Esophagus (tissue), 2 donors: ENCODE measurements around the gene EXOC1L. TPM values are rescaled to one million over a fixed set of nuclear protein-coding genes. Genes with fewer than 3 reads are reported as not detected.

Experiments
- H3K27ac ChIP-seq, 2 donors: one replicate each; pipeline ENCODE4 v1.5.1; 2013; ENCODE audit warnings: low read depth in 2 of 2, mild to moderate bottlenecking in 2 of 2, inconsistent platforms in 1 of 2, low read length in 1 of 2, moderate library complexity in 1 of 2
- H3K27me3 ChIP-seq, 2 donors: one replicate each; pipeline ENCODE4 v1.6.1; 2013; ENCODE audit warnings: low read length in 2 of 2, control low read depth in 1 of 2, mild to moderate bottlenecking in 1 of 2; ENCODE audit not compliant: insufficient read depth in 2 of 2, control insufficient read depth in 1 of 2
- H3K36me3 ChIP-seq, 2 donors: one replicate each; pipeline ENCODE4 v1.6.1; 2013; ENCODE audit warnings: low read length in 1 of 2; ENCODE audit not compliant: control insufficient read depth in 2 of 2, insufficient read depth in 2 of 2
- H3K4me1 ChIP-seq, 2 donors: one replicate each; pipeline ENCODE4 v1.6.1; 2013; ENCODE audit warnings: low read length in 1 of 2; ENCODE audit not compliant: control insufficient read depth in 2 of 2, insufficient read depth in 2 of 2
- H3K4me3 ChIP-seq, 2 donors: one replicate each; pipeline ENCODE4 v1.5.1; 2013; ENCODE audit warnings: low read length in 2 of 2, mild to moderate bottlenecking in 2 of 2, low read depth in 1 of 2, moderate library complexity in 1 of 2
- H3K9me3 ChIP-seq, 2 donors: one replicate each; pipeline ENCODE4 v1.6.1; 2013; ENCODE audit warnings: mild to moderate bottlenecking in 2 of 2, low read depth in 1 of 2, low read length in 1 of 2, moderate library complexity in 1 of 2; ENCODE audit not compliant: control insufficient read depth in 2 of 2, insufficient read depth in 1 of 2
- WGBS, 2 donors: extraction: QIAGEN DNeasy Blood & Tissue Kit; methylation state at CpG; one replicate each; pipeline ENCODE4 v1.1.7; 2013; 5-methylcytosine and 5-hydroxymethylcytosine counted together
- polyA plus RNA-seq, 2 donors: library from polyadenylated mRNA; stranded (reverse); fragments of 200-250 nt; gene quantifications; one replicate each; pipeline ENCODE4 v1.2.3, GENCODE V29; 2013
- donor health status: healthy with polysubstance abuse.
- donor health status: Bipolar disorder and iron deficiency.

EXOC1L gene
- polyA plus RNA-seq, 2 donors = not detected

GRCh38 chr4:55851885-55852284 is 32.3 kb downstream of the EXOC1L start:
- Histone ChIP-seq H3K4me1 (no peaks in the 10 kb centered on the region), H3K9me3 (no peaks in the 10 kb centered on the region), H3K4me3 (no peak overlapping the region), H3K27ac (peak overlapping the region; percentile 83 to 84), H3K36me3 (no peaks in the 10 kb centered on the region), H3K27me3 (no peaks in the 10 kb centered on the region)
- WGBS, 2 donors = 32 to 37% methylated on average over 6 of the region's 6 CpGs

GRCh38 chr4:55853484-55854046 is 34.0 kb downstream of the EXOC1L start, which contains the start of gene EXOC1:
EXOC1 (plus strand) TSS chr4:55853648; CDS start chr4:55858324, 4,676 bp downstream.
- H3K27ac ChIP-seq = peak within 1 kb of the TSS; percentile 85 to 96

GRCh38 chr4:55854129-55854528 is 34.5 kb downstream of the EXOC1L start:
- peak overlapping the region in 1 of 2 donors; percentile 85 for H3K27ac ChIP-seq
- WGBS, 2 donors = 12 to 16% methylated on average over 7 of the region's 7 CpGs
- H3K27me3 ChIP-seq = no peaks in the 10 kb centered on the region
- peak overlapping the region; percentile 86 to 94 for H3K4me3 ChIP-seq
- no peaks in the 10 kb centered on the region for H3K36me3 ChIP-seq
- no peaks in the 10 kb centered on the region for H3K9me3 ChIP-seq
- no peaks in the 10 kb centered on the region for H3K4me1 ChIP-seq

More at GRCh38 chr4:55853484-55854046, 34.0 kb downstream of the EXOC1L start, which contains the start of gene EXOC1:
- 0% methylated on average over 50 of the region's 50 CpGs for WGBS, 2 donors
- no peaks in the 10 kb centered on the region for H3K27me3 ChIP-seq
- H3K36me3 ChIP-seq = no peaks in the 10 kb centered on the region
- H3K9me3 ChIP-seq = no peaks in the 10 kb centered on the region
- no peaks in the 10 kb centered on the region for H3K4me1 ChIP-seq
- peak within 1 kb of the TSS; percentile 86 to 94 for H3K4me3 ChIP-seq

GRCh38 chr4:55857586-55857985 is 38.0 kb downstream of the EXOC1L start:
- Histone ChIP-seq H3K4me1 (no peaks in the 10 kb centered on the region), H3K27me3 (no peaks in the 10 kb centered on the region), H3K9me3 (no peaks in the 10 kb centered on the region), H3K27ac (no peak overlapping the region), H3K4me3 (no peak overlapping the region), H3K36me3 (peaks cover 0 to 3% of the 10 kb centered on the region in 2 donors)
- 92 to 95% methylated on average over 1 of the region's 1 CpG for WGBS, 2 donors

GRCh38 chr4:55859711-55860110 is 40.1 kb downstream of the EXOC1L start:
- H3K9me3 ChIP-seq = no peaks in the 10 kb centered on the region
- H3K4me3 ChIP-seq = no peak overlapping the region
- H3K27ac ChIP-seq = no peak overlapping the region
- 71 to 94% methylated on average over 2 of the region's 2 CpGs for WGBS, 2 donors
- peaks cover 0 to 3% of the 10 kb centered on the region in 2 donors for H3K36me3 ChIP-seq
- H3K4me1 ChIP-seq = no peaks in the 10 kb centered on the region
- no peaks in the 10 kb centered on the region for H3K27me3 ChIP-seq

GRCh38 chr4:55864577-55865223 is 45.1 kb downstream of the EXOC1L start:
- H3K27me3 ChIP-seq = no peaks in the 10 kb centered on the region
- H3K27ac ChIP-seq = no peak overlapping the region
- 89 to 95% methylated on average over 1 of the region's 1 CpG for WGBS, 2 donors

GRCh38 chr4:55865228-55865806 is 45.7 kb downstream of the EXOC1L start:
- H3K27ac ChIP-seq = peak overlapping the region; percentile 79 to 81
- 35 to 53% methylated on average over 2 of the region's 2 CpGs for WGBS, 2 donors
- no peak overlapping the region for H3K4me3 ChIP-seq
- H3K36me3 ChIP-seq = peaks cover under 1 to 4% of the 10 kb centered on the region in 2 donors
- no peaks in the 10 kb centered on the region for H3K27me3 ChIP-seq
- H3K9me3 ChIP-seq = no peaks in the 10 kb centered on the region
- peaks cover 0 to 2% of the 10 kb centered on the region in 2 donors for H3K4me1 ChIP-seq

More at GRCh38 chr4:55864577-55865223, 45.1 kb downstream of the EXOC1L start:
- H3K4me3 ChIP-seq = no peak overlapping the region
- no peaks in the 10 kb centered on the region for H3K9me3 ChIP-seq
- peaks cover 3 to 4% of the 10 kb centered on the region in 2 donors for H3K36me3 ChIP-seq
- H3K4me1 ChIP-seq = peaks cover 0 to 2% of the 10 kb centered on the region in 2 donors

- WGBS, 2 donors = 51% methylated on average over 2 of the region's 2 CpGs
- peaks cover 0 to 7% of the 10 kb centered on the region in 2 donors for H3K36me3 ChIP-seq
- H3K4me3 ChIP-seq = no peak overlapping the region
- no peak overlapping the region for H3K27ac ChIP-seq
- H3K9me3 ChIP-seq = no peaks in the 10 kb centered on the region
- H3K27me3 ChIP-seq = no peaks in the 10 kb centered on the region
- peaks cover 0 to 2% of the 10 kb centered on the region in 2 donors for H3K4me1 ChIP-seq
Measured at GRCh38 chr4:55866290-55866907, 46.8 kb downstream of the EXOC1L start.

- Histone ChIP-seq H3K27me3 (no peaks in the 10 kb centered on the region), H3K4me3 (no peak overlapping the region), H3K4me1 (peaks cover 0 to 2% of the 10 kb centered on the region in 2 donors), H3K36me3 (peaks cover 0 to 7% of the 10 kb centered on the region in 2 donors), H3K9me3 (no peaks in the 10 kb centered on the region), H3K27ac (no peak overlapping the region)
- WGBS, 2 donors = 11 to 12% methylated on average over 4 of the region's 4 CpGs
Measured at GRCh38 chr4:55866973-55867574, 47.5 kb downstream of the EXOC1L start.
